Smooth muscle cell (in vitro differentiated cells): ENCODE measurements around the gene ANKRD34C. TPM values are rescaled to one million over a fixed set of nuclear protein-coding genes. Genes with fewer than 3 reads are reported as not detected.

ENCODE experiments used
- DNase-seq: peaks from one replicate; lab custom pipeline; 2025; ENCODE audit not compliant: unreplicated experiment; lab: John Stamatoyannopoulos, UW
- H2AFZ ChIP-seq: fragments of 200-600 bp; sonication (generic); 2 replicates; pipeline ENCODE4 v1.6.0; 2016; ENCODE audit warnings: antibody characterized with exemption, low read depth, mild to moderate bottlenecking
- H3F3A ChIP-seq: fragments of 200-600 bp; sonication (generic); 2 replicates; pipeline ENCODE4 v1.6.0; 2017; ENCODE audit warnings: antibody characterized with exemption, low read depth
- H3K27ac ChIP-seq: fragments of 200-600 bp; sonication (generic); 2 replicates; pipeline ENCODE4 v1.5.1; 2016; ENCODE audit warnings: low read depth, mild to moderate bottlenecking
- H3K27me3 ChIP-seq: fragments of 200-600 bp; sonication (generic); 2 replicates; pipeline ENCODE4 v1.6.1; 2016; ENCODE audit warnings: low read depth, mild to moderate bottlenecking
- H3K36me3 ChIP-seq: fragments of 200-600 bp; sonication (generic); 2 replicates; pipeline ENCODE4 v1.5.1; 2016; ENCODE audit warnings: low read depth
- H3K4me1 ChIP-seq: fragments of 200-600 bp; sonication (generic); 2 replicates; pipeline ENCODE4 v1.5.1; 2016; ENCODE audit warnings: low read depth
- H3K4me2 ChIP-seq: fragments of 200-600 bp; sonication (generic); 2 replicates; pipeline ENCODE4 v1.6.0; 2016; ENCODE audit warnings: mild to moderate bottlenecking
- H3K4me3 ChIP-seq: fragments of 200-600 bp; sonication (generic); 2 replicates; pipeline ENCODE4 v1.5.1; 2016; ENCODE audit warnings: mild to moderate bottlenecking
- H3K79me2 ChIP-seq: fragments of 200-600 bp; sonication (generic); 2 replicates; pipeline ENCODE4 v1.6.0; 2016; ENCODE audit warnings: low read depth, mild to moderate bottlenecking
- H3K9ac ChIP-seq: fragments of 200-600 bp; sonication (generic); 2 replicates; pipeline ENCODE4 v1.6.0; 2016; ENCODE audit warnings: low read depth
- H3K9me3 ChIP-seq: fragments of 200-600 bp; sonication (generic); replicated peaks from 2 replicates; pipeline ENCODE4 v1.5.1; 2016; ENCODE audit warnings: low read depth
- H4K20me1 ChIP-seq: fragments of 200-600 bp; sonication (generic); 2 replicates; pipeline ENCODE4 v1.6.0; 2016; ENCODE audit warnings: low read depth
- WGBS: methylation state at CpG from one replicate; pipeline ENCODE4 v1.1.7; 2016; ENCODE audit warnings: low lambda C conversion rate; 5-methylcytosine and 5-hydroxymethylcytosine counted together
- polyA plus RNA-seq: library from polyadenylated mRNA; unstranded; fragments of >200 nt; fragmentation: Nextera tagmentation; extraction: Ambion mirVana; gene quantifications from 2 replicates; pipeline ENCODE4 v1.2.1, GENCODE V29; 2016
- total RNA-seq: library from RNA; depleted of rRNA; stranded (reverse); fragments of >200 nt; gene quantifications from 2 replicates; pipeline ENCODE4 v1.2.3, GENCODE V29; 2014
- TF ChIP-seq, protein P1 (sequence below): fragments of 200-600 bp; sonication (generic); IDR thresholded peaks from 2 replicates; pipeline ENCODE4 v1.5.1; 2017; ENCODE audit warnings: borderline replicate concordance, mild to moderate bottlenecking, antibody characterized with exemption; ENCODE audit not compliant: insufficient read depth, poor library complexity, severe bottlenecking

The ANKRD34C gene
- 0.04 TPM in 1 of 2 replicates, not detected in the other for total RNA-seq
- polyA plus RNA-seq, result not detected in 2 replicates

DNA sequence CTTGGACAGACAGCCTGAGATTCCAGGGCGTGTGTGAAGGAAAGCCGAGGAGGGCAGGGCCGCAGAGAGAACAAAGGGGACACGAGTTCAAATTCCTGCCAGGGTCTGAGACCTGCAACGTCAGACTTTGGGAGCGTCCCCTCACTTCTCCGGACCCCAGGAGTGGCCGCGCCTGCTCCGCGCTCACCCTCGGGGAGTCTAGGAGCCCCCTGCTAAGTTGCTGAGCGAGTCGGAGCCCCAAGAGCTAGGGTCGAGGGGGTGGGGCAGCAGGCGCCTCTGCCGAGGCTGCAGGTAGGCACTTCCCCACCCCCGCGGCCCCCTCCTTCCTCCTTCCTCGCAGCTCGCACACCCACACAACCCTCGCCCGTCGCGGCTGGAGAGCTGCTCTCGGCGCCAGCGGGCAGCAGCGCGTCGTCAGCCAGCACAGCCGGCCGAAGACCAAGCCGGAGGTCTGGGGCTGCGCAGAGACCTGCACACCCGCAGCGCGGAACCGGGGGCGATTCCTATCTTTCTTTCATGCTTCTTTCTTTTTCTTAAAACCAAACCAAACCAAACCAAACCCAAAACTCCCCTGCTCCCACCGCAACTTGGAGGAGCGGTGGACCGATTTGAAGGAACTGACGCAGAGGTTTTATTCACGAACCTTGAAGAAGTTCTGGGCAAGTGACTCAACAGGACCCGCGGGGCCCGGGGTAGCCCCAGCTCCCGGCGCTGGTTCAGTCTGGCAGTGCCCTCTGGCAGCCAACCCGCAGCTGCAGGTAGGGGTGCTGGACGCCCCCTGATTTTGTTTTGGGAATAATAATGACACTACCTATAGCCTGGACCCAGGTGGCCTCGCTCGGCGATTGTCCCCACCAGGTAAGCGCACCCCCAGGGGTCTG is at the start of gene ANKRD34C:
ANKRD34C (plus strand) TSS at position 352 of the 881 bp plus-strand sequence. CDS start 10,563 bp downstream, outside the sequence.
- 14% methylated on average over 52 of the region's 56 CpGs for WGBS
- H3K27me3 ChIP-seq, result peaks cover 90% of the 10 kb centered on the region
- no peaks in the 10 kb centered on the region for H3K79me2 ChIP-seq
- H3K4me3 ChIP-seq, result no peak within 1 kb of the TSS
- no peaks in the 10 kb centered on the region for H4K20me1 ChIP-seq
- TF ChIP-seq, protein P1, sequence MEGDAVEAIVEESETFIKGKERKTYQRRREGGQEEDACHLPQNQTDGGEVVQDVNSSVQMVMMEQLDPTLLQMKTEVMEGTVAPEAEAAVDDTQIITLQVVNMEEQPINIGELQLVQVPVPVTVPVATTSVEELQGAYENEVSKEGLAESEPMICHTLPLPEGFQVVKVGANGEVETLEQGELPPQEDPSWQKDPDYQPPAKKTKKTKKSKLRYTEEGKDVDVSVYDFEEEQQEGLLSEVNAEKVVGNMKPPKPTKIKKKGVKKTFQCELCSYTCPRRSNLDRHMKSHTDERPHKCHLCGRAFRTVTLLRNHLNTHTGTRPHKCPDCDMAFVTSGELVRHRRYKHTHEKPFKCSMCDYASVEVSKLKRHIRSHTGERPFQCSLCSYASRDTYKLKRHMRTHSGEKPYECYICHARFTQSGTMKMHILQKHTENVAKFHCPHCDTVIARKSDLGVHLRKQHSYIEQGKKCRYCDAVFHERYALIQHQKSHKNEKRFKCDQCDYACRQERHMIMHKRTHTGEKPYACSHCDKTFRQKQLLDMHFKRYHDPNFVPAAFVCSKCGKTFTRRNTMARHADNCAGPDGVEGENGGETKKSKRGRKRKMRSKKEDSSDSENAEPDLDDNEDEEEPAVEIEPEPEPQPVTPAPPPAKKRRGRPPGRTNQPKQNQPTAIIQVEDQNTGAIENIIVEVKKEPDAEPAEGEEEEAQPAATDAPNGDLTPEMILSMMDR, result no peak
- no peaks in the 10 kb centered on the region for H3F3A ChIP-seq
- no peaks in the 10 kb centered on the region for H3K4me1 ChIP-seq
- DNase-seq, result no peak
- no peak within 1 kb of the TSS for H2AFZ ChIP-seq
- H3K9me3 ChIP-seq, result no peaks in the 10 kb centered on the region
- no peak within 1 kb of the TSS for H3K4me2 ChIP-seq
- no peak within 1 kb of the TSS for H3K9ac ChIP-seq
- H3K36me3 ChIP-seq, result no peaks in the 10 kb centered on the region
- H3K27ac ChIP-seq, result no peak within 1 kb of the TSS

DNA sequence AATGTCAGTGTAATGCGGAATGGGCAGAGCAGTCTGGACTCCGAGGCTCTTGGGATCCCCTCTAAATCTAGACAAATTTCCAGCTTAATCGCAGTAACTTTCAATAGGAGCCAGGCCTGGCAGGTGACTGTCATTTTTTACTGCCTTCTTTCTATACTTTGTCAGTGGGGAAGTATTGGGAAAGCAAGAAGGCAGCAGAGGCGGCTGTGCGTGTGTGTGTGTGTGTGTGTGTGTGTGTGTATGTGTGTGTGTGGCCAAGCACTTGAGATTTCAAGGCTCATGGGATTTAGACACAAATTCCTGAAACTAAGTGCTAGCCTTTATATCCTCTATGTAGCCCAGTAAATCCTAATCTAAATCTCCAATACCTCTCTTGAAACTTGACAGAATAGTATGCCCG is 49.3 kb upstream of the ANKRD34C start:
- Histone ChIP-seq H3K27me3 (peaks cover 11% of the 10 kb centered on the region), H3K79me2 (no peaks in the 10 kb centered on the region), H3K9ac (no peak overlapping the region), H3K4me2 (no peak overlapping the region), H3F3A (no peaks in the 10 kb centered on the region), H3K36me3 (no peaks in the 10 kb centered on the region), H4K20me1 (no peaks in the 10 kb centered on the region), H3K4me1 (no peaks in the 10 kb centered on the region), H3K9me3 (peaks cover 5% of the 10 kb centered on the region), H3K4me3 (no peak overlapping the region), H3K27ac (no peak overlapping the region), H2AFZ (no peak overlapping the region)
- no peak for DNase-seq
- TF ChIP-seq, protein P1, result no peak
- WGBS, result 74% methylated on average over 6 of the region's 6 CpGs

DNA sequence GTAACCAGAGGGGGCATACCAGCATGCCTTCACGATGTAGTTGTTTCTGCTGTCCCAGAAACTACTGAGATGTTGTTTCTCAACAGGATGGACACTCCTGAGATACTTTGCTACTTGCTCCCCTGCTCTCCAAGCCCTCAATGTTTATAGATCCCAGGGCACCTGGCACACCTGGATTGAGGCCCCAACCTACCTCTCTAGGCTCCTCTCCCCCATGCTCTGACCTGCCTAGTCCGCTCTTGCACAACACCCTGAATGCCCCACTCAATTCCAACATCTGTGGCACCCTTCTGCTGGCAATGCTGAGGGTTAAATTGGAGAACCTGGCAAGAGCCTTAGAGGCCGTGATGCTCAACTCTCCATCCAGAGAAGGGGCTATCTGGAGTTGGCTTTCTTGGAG is 42.5 kb upstream of the ANKRD34C start:
- TF ChIP-seq, protein P1, result no peak
- Histone ChIP-seq H3K4me1 (no peaks in the 10 kb centered on the region), H3K4me2 (no peak overlapping the region), H3F3A (no peaks in the 10 kb centered on the region), H3K9me3 (no peaks in the 10 kb centered on the region), H3K4me3 (no peak overlapping the region), H4K20me1 (no peaks in the 10 kb centered on the region), H3K79me2 (no peaks in the 10 kb centered on the region), H2AFZ (no peak overlapping the region), H3K27ac (no peak overlapping the region), H3K27me3 (peaks cover 15% of the 10 kb centered on the region), H3K36me3 (no peaks in the 10 kb centered on the region), H3K9ac (no peak overlapping the region)
- no peak for DNase-seq
- 79% methylated on average over 3 of the region's 3 CpGs for WGBS
